Endothelial cell (in vitro differentiated cells): Measurements from ENCODE around the gene SIMC1. TPM values are rescaled to one million over a fixed set of nuclear protein-coding genes. Genes with fewer than 3 reads are reported as not detected.

ENCODE experiments used
- DNase-seq: peaks from one replicate; pipeline ENCODE4 v3.0.0; 2021; ENCODE audit warnings: low spot score
- H3K27ac Mint-ChIP-seq: one replicate; pipeline ENCODE4 v1.8.0; 2021; ENCODE audit warnings: mixed read lengths, inconsistent platforms; ENCODE audit not compliant: unreplicated experiment
- H3K27me3 Mint-ChIP-seq: one replicate; pipeline ENCODE4 v1.8.0; 2021; ENCODE audit warnings: mild to moderate bottlenecking, moderate library complexity, mixed read lengths, inconsistent platforms; ENCODE audit not compliant: unreplicated experiment
- H3K36me3 Mint-ChIP-seq: one replicate; pipeline ENCODE4 v1.8.0; 2021; ENCODE audit warnings: mild to moderate bottlenecking, low read depth, mixed read lengths, inconsistent platforms; ENCODE audit not compliant: unreplicated experiment
- H3K4me1 Mint-ChIP-seq: one replicate; pipeline ENCODE4 v1.8.0; 2021; ENCODE audit warnings: mild to moderate bottlenecking, mixed read lengths, inconsistent platforms; ENCODE audit not compliant: unreplicated experiment
- H3K4me3 Mint-ChIP-seq: one replicate; pipeline ENCODE4 v1.8.0; 2021; ENCODE audit warnings: mild to moderate bottlenecking, mixed read lengths, inconsistent platforms; ENCODE audit not compliant: unreplicated experiment
- H3K9me3 Mint-ChIP-seq: one replicate; pipeline ENCODE4 v1.8.0; 2021; ENCODE audit warnings: mixed read lengths, inconsistent platforms; ENCODE audit not compliant: unreplicated experiment
- CTCF ChIP-seq: fragments of 200-600 bp; sonication (generic); IDR thresholded peaks from one replicate; pipeline ENCODE4 v1.5.0; 2021; ENCODE audit warnings: antibody characterized with exemption; ENCODE audit not compliant: unreplicated experiment
- microRNA-seq: library from miRNA; unstranded; fragments of <30 nt; microRNA quantifications from one replicate; pipeline ENCODE4, GENCODE V29; 2020; ENCODE audit not compliant: unreplicated experiment
- total RNA-seq: library from RNA; stranded (reverse); fragmentation: NEBNext Ultra II Directional; extraction: Animal tissue kit (Norgen Biotek cat#: 25700); gene quantifications from one replicate; pipeline ENCODE4 v1.2.1, GENCODE V29; 2021; ENCODE audit not compliant: unreplicated experiment

The SIMC1 gene
- total RNA-seq, 1 donor from 2014 or later: 17.5 TPM

DNA sequence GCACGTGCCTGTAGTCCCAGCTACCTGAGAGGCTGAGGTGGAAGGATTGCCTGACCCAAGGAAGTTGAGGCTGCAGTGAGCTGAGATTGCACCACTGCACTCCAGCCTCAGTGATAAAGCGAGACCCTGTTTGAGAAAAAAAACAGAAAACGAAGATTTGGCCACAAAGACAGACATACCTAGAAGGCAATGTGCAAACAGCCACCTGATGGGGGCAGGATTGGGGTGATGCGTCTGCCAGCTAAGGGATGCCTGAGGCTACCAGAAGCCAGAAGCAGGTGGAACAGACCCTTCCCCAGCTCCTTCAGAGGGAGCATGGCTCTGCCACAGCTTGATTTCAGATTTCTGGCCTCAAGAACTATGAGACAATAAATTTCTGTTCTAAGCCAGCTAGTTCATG, 153.3 kb downstream of the SIMC1 start:
- Mint-ChIP-seq H3K4me1 (peaks cover 14% of the 10 kb centered on the region), H3K4me3 (no peak overlapping the region), H3K27me3 (peaks cover 5% of the 10 kb centered on the region), H3K36me3 (peaks cover 5% of the 10 kb centered on the region), H3K9me3 (no peaks in the 10 kb centered on the region), H3K27ac (peak overlapping the region; percentile 48)
- no peak for DNase-seq
- TF ChIP-seq CTCF: no peak

GRCh38 chr5:176391999-176392398, 153.8 kb downstream of the SIMC1 start:
- no peak for DNase-seq
- TF ChIP-seq CTCF: no peak
- H3K4me3 Mint-ChIP-seq: no peak overlapping the region
- H3K9me3 Mint-ChIP-seq: no peaks in the 10 kb centered on the region
- H3K27me3 Mint-ChIP-seq: peaks cover 9% of the 10 kb centered on the region
- H3K4me1 Mint-ChIP-seq: peaks cover 13% of the 10 kb centered on the region
- no peak overlapping the region for H3K27ac Mint-ChIP-seq
- H3K36me3 Mint-ChIP-seq: peaks cover 10% of the 10 kb centered on the region

DNA sequence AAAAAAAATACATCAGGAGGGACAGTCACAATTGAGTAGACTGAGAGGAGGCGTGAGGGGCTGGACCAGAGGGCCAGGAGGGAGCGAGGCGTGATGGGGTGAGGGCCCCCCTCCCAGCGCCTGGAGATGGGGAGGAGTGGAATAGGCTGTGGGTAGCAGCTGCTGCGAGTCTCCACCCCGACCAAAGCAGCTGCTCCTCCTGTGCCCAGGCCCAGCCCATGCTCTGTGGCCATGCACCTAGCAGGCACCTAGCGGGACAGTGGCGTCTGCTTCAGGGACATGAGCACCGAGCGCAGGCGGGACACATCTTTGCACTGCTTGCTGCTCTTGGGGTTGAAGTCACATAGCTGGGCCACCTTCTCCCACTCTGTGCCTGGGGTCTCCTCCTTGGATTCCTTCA, 154.3 kb downstream of the SIMC1 start:
- Mint-ChIP-seq H3K27me3 (peaks cover 9% of the 10 kb centered on the region), H3K36me3 (peaks cover 11% of the 10 kb centered on the region), H3K4me1 (peaks cover 9% of the 10 kb centered on the region), H3K9me3 (no peaks in the 10 kb centered on the region), H3K4me3 (no peak overlapping the region), H3K27ac (no peak overlapping the region)
- no peak for DNase-seq
- no peak for TF ChIP-seq CTCF

DNA sequence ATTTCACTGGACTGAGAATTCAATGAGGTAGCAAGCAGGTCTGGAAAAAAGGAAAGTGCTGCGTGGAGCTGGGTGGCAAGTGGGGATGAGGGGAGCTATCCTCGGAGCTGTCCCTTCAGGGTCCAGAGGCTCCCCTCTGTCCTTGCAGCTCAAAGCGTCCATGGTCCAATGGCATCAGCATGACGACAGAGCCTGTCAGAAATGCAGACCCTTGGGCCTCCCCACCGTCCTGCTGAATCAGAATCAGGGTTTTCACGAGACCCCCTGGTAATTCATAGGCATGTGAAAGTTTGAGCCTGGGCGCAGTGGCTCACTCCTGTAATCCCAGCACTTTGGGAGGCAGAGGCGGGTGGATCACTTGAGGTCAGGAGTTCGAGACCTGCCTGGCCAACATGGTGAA, 155.9 kb downstream of the SIMC1 start:
- H3K36me3 Mint-ChIP-seq: peaks cover 13% of the 10 kb centered on the region
- peaks cover 11% of the 10 kb centered on the region for H3K27me3 Mint-ChIP-seq
- no peak overlapping the region for H3K27ac Mint-ChIP-seq
- DNase-seq: no peak
- H3K4me3 Mint-ChIP-seq: no peak overlapping the region
- no peaks in the 10 kb centered on the region for H3K9me3 Mint-ChIP-seq
- TF ChIP-seq CTCF: no peak
- H3K4me1 Mint-ChIP-seq: no peaks in the 10 kb centered on the region

DNA sequence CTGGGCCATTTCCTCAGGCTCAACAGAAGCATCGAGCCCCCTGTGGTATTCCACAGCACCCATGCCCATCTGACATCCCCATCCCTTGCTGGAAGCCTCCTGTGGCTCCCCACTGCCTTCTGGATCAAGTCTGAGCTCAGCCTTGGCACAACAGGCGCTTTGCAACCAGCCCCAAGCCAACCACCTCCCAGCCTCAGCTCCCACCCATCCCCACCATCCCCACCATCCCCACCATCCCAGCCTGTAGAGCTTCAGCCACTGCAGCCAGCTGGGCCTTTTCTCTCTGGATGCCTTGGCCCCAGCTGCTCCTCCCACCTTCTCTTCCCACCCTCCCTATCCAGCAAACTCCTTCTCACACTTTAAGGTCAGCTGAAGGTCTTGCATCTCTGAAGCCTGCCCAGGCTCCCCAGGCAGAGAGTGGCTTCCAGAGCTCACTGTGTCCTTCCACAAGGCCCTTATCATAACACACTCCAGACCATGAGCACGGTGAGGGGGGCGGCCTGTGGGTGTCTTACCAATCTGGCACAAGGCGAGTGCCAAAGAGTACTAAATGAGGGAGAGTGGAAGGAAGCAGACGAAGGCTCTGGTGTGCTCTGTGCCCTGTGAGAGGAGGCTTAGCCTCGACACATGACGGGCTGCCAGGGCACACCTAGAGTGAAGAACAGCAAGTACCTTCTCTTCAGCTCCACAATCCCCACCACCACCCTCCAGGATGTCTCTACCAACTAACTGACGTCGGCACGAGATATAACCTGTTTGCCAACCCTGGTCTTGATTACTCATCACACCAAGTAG, 156.9 kb downstream of the SIMC1 start:
- H3K36me3 Mint-ChIP-seq: peaks cover 14% of the 10 kb centered on the region
- DNase-seq: no peak
- H3K27me3 Mint-ChIP-seq: peaks cover 9% of the 10 kb centered on the region
- H3K27ac Mint-ChIP-seq: no peak overlapping the region
- H3K4me3 Mint-ChIP-seq: no peak overlapping the region
- TF ChIP-seq CTCF: no peak
- H3K9me3 Mint-ChIP-seq: no peaks in the 10 kb centered on the region
- H3K4me1 Mint-ChIP-seq: no peaks in the 10 kb centered on the region

Small RNA genes lying within 50 kb of the gene (microRNA-seq; reads per million reads assigned to microRNA genes)
- gene MIR1271: 3.6 reads per million, percentile 42 among the genes with 10 or more reads in this experiment

Other genes starting within 250 kb of the SIMC1 start
- gene KIAA1191, start 123.3 kb downstream of the SIMC1 start, total RNA-seq: 122 TPM
- gene ARL10, start 127.1 kb downstream of the SIMC1 start, total RNA-seq: 14.5 TPM
- 11.9 TPM for gene NOP16, start 150.2 kb downstream of the SIMC1 start, total RNA-seq
- 88.3 TPM for gene HIGD2A, start 150.3 kb downstream of the SIMC1 start, total RNA-seq
- gene CLTB, start 178.1 kb downstream of the SIMC1 start, total RNA-seq: 35.2 TPM
- 40.6 TPM for gene FAF2, start 210.0 kb downstream of the SIMC1 start, total RNA-seq